ENCODE results near the gene DACH1.

DACH1 gene

DNA sequence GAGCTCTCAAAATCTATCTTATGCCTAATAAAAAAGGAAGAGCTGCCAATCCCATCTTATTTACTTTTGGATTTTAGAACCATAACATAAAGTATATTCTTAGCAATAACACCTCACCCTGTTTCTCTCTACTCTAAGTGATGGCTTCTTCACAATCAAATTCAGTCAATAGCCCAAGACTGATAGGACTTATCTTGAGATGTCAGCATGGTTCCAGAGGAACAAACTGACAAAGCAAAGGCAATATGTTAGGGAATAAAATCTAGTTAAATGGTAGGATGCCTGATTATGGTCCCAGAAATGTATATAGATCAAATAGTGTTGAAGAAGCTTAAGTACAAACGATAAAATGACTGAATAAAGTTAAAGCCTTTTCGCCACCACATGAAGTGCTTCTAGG lies 36.3 kb downstream of the DACH1 start:
- H3K4me1 ChIP-seq: peaks cover 13% of the 10 kb centered on the region
- TF ChIP-seq Cebpa-rat (IDR thresholded peaks at IDR 0.05): no peak
- no peak overlapping the region for H3K4me2 ChIP-seq
- H3K9me3 ChIP-seq: no peaks in the 10 kb centered on the region
- H4K20me1 ChIP-seq: no peaks in the 10 kb centered on the region
- H3K27ac ChIP-seq: no peak overlapping the region
- H3K27me3 ChIP-seq: no peaks in the 10 kb centered on the region
- H3K4me3 ChIP-seq: no peak overlapping the region
- H3K9ac ChIP-seq: no peak overlapping the region
- H3K36me3 ChIP-seq: no peaks in the 10 kb centered on the region

DNA sequence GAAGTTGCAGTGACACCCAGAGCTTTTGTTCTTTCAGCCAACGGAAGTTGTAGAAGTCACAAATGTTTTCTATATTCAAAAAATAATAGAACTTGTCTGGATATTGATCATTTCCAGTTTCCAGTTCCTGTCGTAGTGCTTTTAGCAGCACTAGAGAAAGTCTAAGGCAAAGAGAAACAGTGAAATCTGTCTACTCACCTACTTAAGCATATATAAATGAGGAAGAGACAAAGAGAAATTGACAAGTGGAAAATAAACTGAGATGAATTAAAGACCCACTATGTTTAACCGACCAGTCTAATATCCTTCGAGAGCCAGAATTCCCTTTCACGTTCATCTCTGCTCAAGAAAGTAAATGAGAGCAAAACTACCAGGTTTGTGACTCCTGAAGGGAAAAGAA lies 36.7 kb downstream of the DACH1 start:
- Histone ChIP-seq H3K9ac (no peak overlapping the region), H3K36me3 (no peaks in the 10 kb centered on the region), H3K4me1 (peaks cover 13% of the 10 kb centered on the region), H3K4me2 (no peak overlapping the region), H3K27me3 (no peaks in the 10 kb centered on the region), H3K27ac (no peak overlapping the region), H3K4me3 (no peak overlapping the region), H4K20me1 (no peaks in the 10 kb centered on the region), H3K9me3 (no peaks in the 10 kb centered on the region)
- TF ChIP-seq Cebpa-rat (IDR thresholded peaks at IDR 0.05): no peak

DNA sequence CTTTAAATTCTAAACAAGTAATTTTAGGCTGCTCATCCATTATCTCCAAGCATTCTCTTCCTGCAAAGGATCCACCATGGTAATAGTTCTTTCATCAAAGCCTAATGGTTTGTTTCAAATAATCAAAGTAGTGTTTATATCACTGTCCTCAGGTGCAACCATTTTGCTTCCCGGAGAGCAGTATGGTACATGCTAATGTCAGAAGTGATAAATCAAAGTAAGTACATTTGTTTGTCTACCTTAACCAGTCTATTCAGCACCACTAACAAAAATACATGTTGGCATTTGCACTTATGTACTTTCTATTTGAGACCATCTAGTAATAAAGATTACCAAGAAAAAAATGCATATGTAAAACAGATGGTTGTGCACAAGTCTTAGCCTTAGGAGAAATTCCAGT lies 37.5 kb downstream of the DACH1 start:
- no peak overlapping the region for H3K4me3 ChIP-seq
- H3K9me3 ChIP-seq: no peaks in the 10 kb centered on the region
- H3K4me2 ChIP-seq: no peak overlapping the region
- peaks cover 13% of the 10 kb centered on the region for H3K4me1 ChIP-seq
- no peak for TF ChIP-seq Cebpa-rat (IDR thresholded peaks at IDR 0.05)
- no peak overlapping the region for H3K27ac ChIP-seq
- no peak overlapping the region for H3K9ac ChIP-seq
- H4K20me1 ChIP-seq: no peaks in the 10 kb centered on the region
- H3K27me3 ChIP-seq: no peaks in the 10 kb centered on the region
- H3K36me3 ChIP-seq: no peaks in the 10 kb centered on the region

DNA sequence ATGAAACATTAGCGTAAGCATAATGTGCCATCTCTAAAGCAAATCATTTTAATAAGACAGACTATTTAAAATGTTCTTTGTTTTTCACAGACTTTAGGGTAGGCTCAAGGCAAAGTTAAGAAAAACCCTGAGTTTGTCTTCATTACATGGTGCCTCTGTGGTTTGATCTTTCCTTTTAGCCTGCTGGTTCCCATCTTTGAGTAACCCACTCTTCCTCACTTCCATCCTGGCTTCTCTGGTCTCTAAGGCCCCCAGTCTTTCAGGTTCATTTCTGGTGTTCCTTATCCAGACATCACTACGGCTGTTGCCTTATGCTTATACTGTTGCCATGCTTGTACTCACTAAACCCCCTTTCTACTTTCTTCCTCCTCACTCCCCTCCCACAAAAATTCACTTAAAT lies 38.4 kb downstream of the DACH1 start:
- Histone ChIP-seq H3K4me2 (peak overlapping the region; percentile 46), H3K27me3 (no peaks in the 10 kb centered on the region), H3K4me3 (no peak overlapping the region), H4K20me1 (no peaks in the 10 kb centered on the region), H3K4me1 (peaks cover 13% of the 10 kb centered on the region), H3K9me3 (no peaks in the 10 kb centered on the region), H3K36me3 (no peaks in the 10 kb centered on the region), H3K9ac (no peak overlapping the region), H3K27ac (no peak overlapping the region)
- TF ChIP-seq Cebpa-rat (IDR thresholded peaks at IDR 0.05): no peak

DNA sequence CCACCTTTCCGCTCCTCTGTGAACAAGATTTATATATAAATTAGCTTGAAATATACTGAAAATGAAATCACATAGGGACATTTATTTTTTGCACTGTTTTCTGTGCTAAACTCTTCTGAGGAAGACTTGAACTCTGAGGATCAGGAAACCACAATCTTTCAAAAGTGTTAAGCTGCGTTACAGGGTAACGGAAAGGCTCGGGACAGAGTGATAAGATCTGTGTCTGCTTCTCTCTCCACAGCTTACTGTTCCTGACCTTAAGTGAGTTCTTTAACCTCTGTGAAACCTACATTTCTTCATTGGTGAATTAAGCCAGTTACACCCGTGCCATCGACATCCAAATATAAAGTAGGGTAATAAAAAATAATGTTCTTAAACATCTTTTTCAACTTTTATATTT lies 38.9 kb downstream of the DACH1 start:
- Histone ChIP-seq H3K4me1 (peaks cover 13% of the 10 kb centered on the region), H3K9me3 (no peaks in the 10 kb centered on the region), H3K27ac (no peak overlapping the region), H3K9ac (no peak overlapping the region), H3K27me3 (no peaks in the 10 kb centered on the region), H3K4me2 (peak overlapping the region; percentile 46), H3K4me3 (no peak overlapping the region), H4K20me1 (no peaks in the 10 kb centered on the region), H3K36me3 (no peaks in the 10 kb centered on the region)
- TF ChIP-seq Cebpa-rat (IDR thresholded peaks at IDR 0.05): no peak

DNA sequence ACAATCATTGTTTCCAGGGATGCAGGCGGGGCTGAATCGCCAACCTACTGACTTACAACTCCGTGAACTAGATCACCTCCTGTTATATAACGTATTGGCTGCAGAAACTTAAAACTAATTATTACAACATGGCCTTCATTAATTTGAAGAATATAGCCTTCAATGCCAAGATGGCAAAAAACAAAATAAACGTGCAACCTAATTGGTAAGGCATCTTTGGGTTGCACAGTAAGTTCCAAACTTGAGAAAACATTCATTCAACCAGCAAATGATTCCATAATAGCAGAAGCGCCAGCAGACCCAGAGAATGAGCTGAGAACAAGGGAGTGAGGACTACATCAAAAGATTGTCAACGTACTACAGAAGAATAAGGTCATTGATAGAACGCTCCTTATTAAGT lies 39.8 kb downstream of the DACH1 start:
- Histone ChIP-seq H3K36me3 (no peaks in the 10 kb centered on the region), H3K4me3 (no peak overlapping the region), H3K27me3 (no peaks in the 10 kb centered on the region), H3K27ac (no peak overlapping the region), H3K4me1 (peaks cover 13% of the 10 kb centered on the region), H3K9ac (no peak overlapping the region), H4K20me1 (no peaks in the 10 kb centered on the region), H3K4me2 (no peak overlapping the region; the same call in 1 of the 2 replicates), H3K9me3 (no peaks in the 10 kb centered on the region)
- no peak for TF ChIP-seq Cebpa-rat (IDR thresholded peaks at IDR 0.05)

DNA sequence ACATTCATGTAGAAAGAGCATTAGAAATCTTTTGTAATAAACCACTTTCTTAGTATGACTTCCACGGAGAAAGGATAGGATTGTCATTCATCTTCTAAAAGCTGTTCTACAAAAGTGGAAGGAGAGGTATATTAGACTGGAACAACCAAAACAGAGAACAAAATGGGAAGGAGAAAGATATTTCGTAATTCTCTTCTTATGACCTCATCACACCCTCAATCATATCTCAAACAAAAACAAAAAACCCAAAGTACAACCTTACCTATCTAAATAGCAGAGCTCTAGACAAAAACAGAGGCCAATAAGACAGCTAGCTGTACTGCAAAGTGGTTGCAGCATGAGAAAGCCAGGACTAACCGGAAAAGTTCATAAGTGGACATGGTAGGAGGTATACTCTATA lies 46.3 kb downstream of the DACH1 start:
- H3K27ac ChIP-seq: no peak overlapping the region
- no peaks in the 10 kb centered on the region for H4K20me1 ChIP-seq
- no peak overlapping the region for H3K4me2 ChIP-seq
- H3K9me3 ChIP-seq: no peaks in the 10 kb centered on the region
- no peaks in the 10 kb centered on the region for H3K36me3 ChIP-seq
- no peaks in the 10 kb centered on the region for H3K4me1 ChIP-seq
- no peaks in the 10 kb centered on the region for H3K27me3 ChIP-seq
- H3K4me3 ChIP-seq: no peak overlapping the region
- no peak overlapping the region for H3K9ac ChIP-seq
- TF ChIP-seq Cebpa-rat (IDR thresholded peaks at IDR 0.05): no peak

DNA sequence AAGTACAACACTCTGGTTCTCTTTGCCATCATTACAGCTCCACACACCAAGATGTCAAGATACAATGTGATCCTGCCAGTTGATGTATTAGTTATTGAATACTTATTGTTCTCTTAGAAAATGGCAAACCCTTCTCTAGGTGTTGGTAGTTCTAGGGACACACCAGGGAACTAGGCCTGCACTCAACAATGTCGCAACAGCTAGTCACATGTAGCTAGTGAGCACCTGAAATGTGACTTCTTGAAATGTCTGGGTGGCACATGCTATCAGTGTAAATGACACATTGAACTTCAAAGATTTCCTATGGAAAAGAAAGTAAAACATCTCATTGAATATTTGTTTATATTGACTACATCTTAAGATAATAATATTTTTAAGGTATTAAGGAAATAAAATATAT lies 49.7 kb downstream of the DACH1 start:
- H3K4me1 ChIP-seq: no peaks in the 10 kb centered on the region
- H3K9me3 ChIP-seq: no peaks in the 10 kb centered on the region
- no peaks in the 10 kb centered on the region for H3K27me3 ChIP-seq
- no peaks in the 10 kb centered on the region for H4K20me1 ChIP-seq
- H3K36me3 ChIP-seq: no peaks in the 10 kb centered on the region
- no peak overlapping the region for H3K9ac ChIP-seq
- no peak for TF ChIP-seq Cebpa-rat (IDR thresholded peaks at IDR 0.05)
- H3K4me3 ChIP-seq: no peak overlapping the region
- H3K27ac ChIP-seq: no peak overlapping the region
- no peak overlapping the region for H3K4me2 ChIP-seq

DNA sequence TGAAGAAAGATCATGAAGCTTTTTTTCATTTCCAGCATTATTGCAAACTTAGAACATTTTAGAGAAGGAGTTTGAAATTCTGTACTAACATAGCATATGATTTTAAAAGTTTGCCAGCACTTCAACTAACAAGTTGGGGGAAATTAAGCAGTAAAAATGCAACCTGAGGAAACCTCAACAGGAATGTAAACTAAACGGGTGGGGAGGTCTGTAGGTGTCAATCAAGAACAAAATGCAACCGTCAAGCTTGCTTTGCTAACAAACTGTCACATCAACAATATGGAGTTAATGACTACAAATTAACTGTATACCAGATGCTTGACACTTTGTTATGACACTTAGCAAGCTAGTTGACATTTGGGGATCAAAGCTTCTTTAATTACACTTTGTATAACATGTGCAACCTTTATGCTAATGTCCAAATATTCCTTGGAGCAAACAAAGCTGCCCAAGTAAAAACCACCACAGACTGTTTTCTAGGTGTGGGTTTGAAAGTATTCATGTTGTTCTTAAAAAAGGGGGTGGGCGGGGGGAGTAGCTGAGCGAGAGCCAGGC lies 52.1 kb downstream of the DACH1 start:
- H3K9me3 ChIP-seq: no peaks in the 10 kb centered on the region
- no peak overlapping the region for H3K4me2 ChIP-seq
- H3K27me3 ChIP-seq: no peaks in the 10 kb centered on the region

DNA sequence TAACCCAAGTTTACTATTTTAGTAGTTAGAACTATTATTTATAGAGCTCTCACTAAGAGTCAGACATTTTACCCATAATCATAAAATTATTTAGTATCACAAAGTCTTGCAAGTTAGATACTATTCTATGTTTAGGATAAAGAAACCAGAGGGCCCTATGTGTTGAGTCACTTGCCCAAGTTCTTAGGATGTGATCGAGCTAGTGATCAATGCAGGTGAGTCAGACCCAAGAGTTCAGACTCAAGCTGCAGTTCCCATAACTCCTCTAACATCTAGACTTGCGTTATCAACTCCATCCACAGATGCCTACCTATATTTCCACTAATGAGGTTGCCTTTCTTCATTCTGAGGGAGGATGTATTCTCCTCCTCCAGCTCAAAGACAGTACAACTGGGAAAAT lies 53.8 kb downstream of the DACH1 start:
- Histone ChIP-seq H3K4me2 (no peak overlapping the region), H3K4me1 (no peaks in the 10 kb centered on the region), H4K20me1 (no peaks in the 10 kb centered on the region), H3K9ac (no peak overlapping the region), H3K27me3 (no peaks in the 10 kb centered on the region), H3K9me3 (no peaks in the 10 kb centered on the region), H3K36me3 (no peaks in the 10 kb centered on the region), H3K4me3 (no peak overlapping the region), H3K27ac (no peak overlapping the region)
- no peak for TF ChIP-seq Cebpa-rat (IDR thresholded peaks at IDR 0.05)

More for the DNA sequence above, 52.1 kb downstream of the DACH1 start:
- Histone ChIP-seq H3K9ac (no peak overlapping the region), H3K4me3 (no peak overlapping the region), H4K20me1 (no peaks in the 10 kb centered on the region), H3K4me1 (no peaks in the 10 kb centered on the region), H3K36me3 (no peaks in the 10 kb centered on the region), H3K27ac (no peak overlapping the region)
- no peak for TF ChIP-seq Cebpa-rat (IDR thresholded peaks at IDR 0.05)

DNA sequence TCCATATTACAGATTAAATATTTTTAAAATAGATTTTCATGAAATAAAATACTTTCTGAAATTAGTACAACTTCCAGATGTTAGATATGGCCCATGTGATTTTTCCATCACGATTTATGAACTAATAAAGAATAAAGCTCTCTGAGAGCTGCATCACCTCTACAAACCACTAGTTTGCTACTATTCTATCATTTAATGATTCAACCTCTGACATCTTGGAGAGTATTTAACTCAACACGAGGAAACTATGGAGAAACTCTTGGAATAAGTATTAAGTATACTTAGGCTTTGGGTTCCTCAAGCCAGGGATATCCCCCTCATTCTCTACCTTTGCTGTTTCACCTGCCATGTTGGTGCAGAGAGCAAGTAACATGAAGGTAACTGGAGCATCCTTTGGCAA lies 55.7 kb downstream of the DACH1 start:
- Histone ChIP-seq H4K20me1 (no peaks in the 10 kb centered on the region), H3K27me3 (no peaks in the 10 kb centered on the region), H3K4me1 (no peaks in the 10 kb centered on the region), H3K27ac (no peak overlapping the region), H3K4me2 (no peak overlapping the region), H3K9ac (no peak overlapping the region), H3K9me3 (no peaks in the 10 kb centered on the region), H3K36me3 (no peaks in the 10 kb centered on the region), H3K4me3 (no peak overlapping the region)
- no peak for TF ChIP-seq Cebpa-rat (IDR thresholded peaks at IDR 0.05)
